Esophagus mucosa (tissue), 1 donor: ENCODE measurements around the gene MTMR6. TPM values are rescaled to one million over a fixed set of nuclear protein-coding genes. Genes with fewer than 3 reads are reported as not detected.

Experiments
- ATAC-seq: fragments of 200-7000 bp; cut with Tn5 transposase; one replicate; pipeline ENCODE4 v1.9.1; 2020
- total RNA-seq: library from RNA; stranded (reverse); gene quantifications from one replicate; pipeline ENCODE4 v1.2.4, GENCODE V29; 2023
- donor health status: DM: yes; HTN: yes; CAD: no.

Gene MTMR6
- total RNA-seq, 1 donor from 2014 or later: 7.4 TPM

GRCh38 chr13:25276748-25277147, 10.5 kb downstream of the MTMR6 start:
- ATAC-seq: peak; percentile 56

- no peak for ATAC-seq
These were observed 18.7 kb downstream of the MTMR6 start for GRCh38 chr13:25268561-25268960.

- ATAC-seq: no peak
These were observed 19.6 kb downstream of the MTMR6 start for GRCh38 chr13:25267715-25268114.

GRCh38 chr13:25266706-25267105, 20.6 kb downstream of the MTMR6 start:
- ATAC-seq: no peak

- ATAC-seq: no peak
These were observed 25.0 kb downstream of the MTMR6 start for GRCh38 chr13:25262261-25262660.

GRCh38 chr13:25253702-25254101, 33.6 kb downstream of the MTMR6 start:
- no peak for ATAC-seq

- no peak for ATAC-seq
These were observed 34.5 kb downstream of the MTMR6 start for GRCh38 chr13:25252752-25253151.

GRCh38 chr13:25252225-25252624, 35.1 kb downstream of the MTMR6 start:
- ATAC-seq: no peak

- no peak for ATAC-seq
These were observed 38.2 kb downstream of the MTMR6 start for GRCh38 chr13:25249001-25249543.

- no peak for ATAC-seq
These were observed 39.2 kb downstream of the MTMR6 start for GRCh38 chr13:25248071-25248470.

- ATAC-seq: no peak
These were observed 39.9 kb downstream of the MTMR6 start for GRCh38 chr13:25247360-25247759.

GRCh38 chr13:25244123-25244522, 43.2 kb downstream of the MTMR6 start:
- ATAC-seq: no peak

- no peak for ATAC-seq
These were observed 44.3 kb downstream of the MTMR6 start for GRCh38 chr13:25242956-25243355.

GRCh38 chr13:25241007-25241406, 46.3 kb downstream of the MTMR6 start:
- ATAC-seq: no peak

- ATAC-seq: no peak
These were observed 50.2 kb downstream of the MTMR6 start for GRCh38 chr13:25237083-25237482.

- no peak for ATAC-seq
These were observed 53.4 kb downstream of the MTMR6 start for GRCh38 chr13:25233861-25234260.

GRCh38 chr13:25232937-25233515, 54.3 kb downstream of the MTMR6 start:
- ATAC-seq: no peak

- no peak for ATAC-seq
These were observed 55.8 kb downstream of the MTMR6 start for GRCh38 chr13:25231517-25231916.

- no peak for ATAC-seq
These were observed 59.6 kb downstream of the MTMR6 start for GRCh38 chr13:25227690-25228089.

- no peak for ATAC-seq
These were observed 61.3 kb downstream of the MTMR6 start for GRCh38 chr13:25225970-25226369.

GRCh38 chr13:25224151-25224550, 63.1 kb downstream of the MTMR6 start:
- no peak for ATAC-seq

GRCh38 chr13:25222740-25223139, 64.5 kb downstream of the MTMR6 start:
- ATAC-seq: no peak

GRCh38 chr13:25218019-25218418, 69.3 kb downstream of the MTMR6 start:
- no peak for ATAC-seq

- ATAC-seq: no peak
These were observed 70.0 kb downstream of the MTMR6 start for GRCh38 chr13:25217023-25217885.
